Neuron (in vitro differentiated cells): ENCODE results near the gene B3GALT6.

Experiments used
- H2AFZ ChIP-seq: one replicate; pipeline ENCODE4 v1.6.1; 2013; ENCODE audit warnings: low read depth, mild to moderate bottlenecking, inconsistent platforms, low read length, moderate library complexity
- H3K27me3 ChIP-seq: one replicate; pipeline ENCODE4 v1.6.1; 2013; ENCODE audit warnings: low read length; ENCODE audit not compliant: insufficient read depth
- H3K36me3 ChIP-seq: one replicate; pipeline ENCODE4 v1.6.1; 2013; ENCODE audit warnings: low read length; ENCODE audit not compliant: insufficient read depth
- H3K4me1 ChIP-seq: one replicate; pipeline ENCODE4 v1.6.1; 2013; ENCODE audit warnings: low read length; ENCODE audit not compliant: insufficient read depth
- H3K4me3 ChIP-seq: 2 replicates; pipeline ENCODE4 v1.5.1; 2013; ENCODE audit warnings: mild to moderate bottlenecking, low read length, moderate library complexity
- H3K9me3 ChIP-seq: one replicate; pipeline ENCODE4 v1.6.1; 2013; ENCODE audit warnings: low read length

The B3GALT6 gene

GRCh38 chr1:1235016-1235744 lies 3.1 kb downstream of the B3GALT6 start:
- Histone ChIP-seq H3K27me3 (no peaks in the 10 kb centered on the region), H3K4me3 (no peak overlapping the region), H2AFZ (no peak overlapping the region), H3K9me3 (peaks cover 2% of the 10 kb centered on the region), H3K36me3 (peaks cover 4% of the 10 kb centered on the region), H3K4me1 (peaks cover 41% of the 10 kb centered on the region)

- H3K9me3 ChIP-seq = peaks cover 2% of the 10 kb centered on the region
- peaks cover 4% of the 10 kb centered on the region for H3K36me3 ChIP-seq
- peaks cover 35% of the 10 kb centered on the region for H3K4me1 ChIP-seq
- no peaks in the 10 kb centered on the region for H3K27me3 ChIP-seq
- H3K4me3 ChIP-seq = no peak overlapping the region
- H2AFZ ChIP-seq = no peak overlapping the region
These were observed 4.2 kb downstream of the B3GALT6 start for GRCh38 chr1:1236176-1236763.

GRCh38 chr1:1236945-1237873 lies 5.2 kb downstream of the B3GALT6 start:
- Histone ChIP-seq H3K9me3 (peaks cover 2% of the 10 kb centered on the region), H3K4me1 (peaks cover 34% of the 10 kb centered on the region), H3K4me3 (no peak overlapping the region), H2AFZ (no peak overlapping the region), H3K36me3 (peaks cover 4% of the 10 kb centered on the region), H3K27me3 (no peaks in the 10 kb centered on the region)

- Histone ChIP-seq H3K4me1 (peaks cover 28% of the 10 kb centered on the region), H3K4me3 (no peak overlapping the region), H3K27me3 (no peaks in the 10 kb centered on the region), H3K9me3 (no peaks in the 10 kb centered on the region), H3K36me3 (peaks cover 2% of the 10 kb centered on the region), H2AFZ (no peak overlapping the region)
These were observed 6.1 kb downstream of the B3GALT6 start for GRCh38 chr1:1237874-1238701.

GRCh38 chr1:1238702-1239178 lies 6.7 kb downstream of the B3GALT6 start:
- peaks cover 2% of the 10 kb centered on the region for H3K36me3 ChIP-seq
- H3K9me3 ChIP-seq = no peaks in the 10 kb centered on the region
- no peak overlapping the region for H2AFZ ChIP-seq
- peaks cover 31% of the 10 kb centered on the region for H3K4me1 ChIP-seq
- no peak overlapping the region for H3K4me3 ChIP-seq
- H3K27me3 ChIP-seq = no peaks in the 10 kb centered on the region

GRCh38 chr1:1239227-1239613 lies 7.2 kb downstream of the B3GALT6 start:
- H3K4me1 ChIP-seq = peaks cover 31% of the 10 kb centered on the region
- H2AFZ ChIP-seq = no peak overlapping the region
- H3K9me3 ChIP-seq = no peaks in the 10 kb centered on the region
- no peak overlapping the region for H3K4me3 ChIP-seq
- peaks cover 1% of the 10 kb centered on the region for H3K36me3 ChIP-seq
- no peaks in the 10 kb centered on the region for H3K27me3 ChIP-seq

- peaks cover 31% of the 10 kb centered on the region for H3K4me1 ChIP-seq
- H3K4me3 ChIP-seq = no peak overlapping the region
- H3K27me3 ChIP-seq = no peaks in the 10 kb centered on the region
- no peak overlapping the region for H2AFZ ChIP-seq
- H3K9me3 ChIP-seq = no peaks in the 10 kb centered on the region
- H3K36me3 ChIP-seq = no peaks in the 10 kb centered on the region
These were observed 7.7 kb downstream of the B3GALT6 start for GRCh38 chr1:1239614-1240347.

- H3K4me3 ChIP-seq = no peak overlapping the region
- no peaks in the 10 kb centered on the region for H3K9me3 ChIP-seq
- H3K27me3 ChIP-seq = no peaks in the 10 kb centered on the region
- H3K36me3 ChIP-seq = no peaks in the 10 kb centered on the region
- no peak overlapping the region for H2AFZ ChIP-seq
- H3K4me1 ChIP-seq = peaks cover 31% of the 10 kb centered on the region
These were observed 8.3 kb downstream of the B3GALT6 start for GRCh38 chr1:1240348-1240732.

GRCh38 chr1:1240822-1241587 lies 9.0 kb downstream of the B3GALT6 start:
- Histone ChIP-seq H3K4me3 (no peak overlapping the region), H3K36me3 (no peaks in the 10 kb centered on the region), H3K9me3 (no peaks in the 10 kb centered on the region), H3K27me3 (peaks cover 3% of the 10 kb centered on the region), H3K4me1 (peaks cover 31% of the 10 kb centered on the region), H2AFZ (no peak overlapping the region)

- no peak overlapping the region for H3K4me3 ChIP-seq
- no peak overlapping the region for H2AFZ ChIP-seq
- no peaks in the 10 kb centered on the region for H3K9me3 ChIP-seq
- H3K27me3 ChIP-seq = peaks cover 4% of the 10 kb centered on the region
- peaks cover 31% of the 10 kb centered on the region for H3K4me1 ChIP-seq
- H3K36me3 ChIP-seq = no peaks in the 10 kb centered on the region
These were observed 9.7 kb downstream of the B3GALT6 start for GRCh38 chr1:1241588-1242219.

GRCh38 chr1:1242461-1243265 lies 10.6 kb downstream of the B3GALT6 start:
- Histone ChIP-seq H2AFZ (no peak overlapping the region), H3K36me3 (no peaks in the 10 kb centered on the region), H3K4me1 (peaks cover 30% of the 10 kb centered on the region), H3K27me3 (peaks cover 10% of the 10 kb centered on the region), H3K9me3 (no peaks in the 10 kb centered on the region), H3K4me3 (no peak overlapping the region)
